ENCODE measurements around the gene PBRM1.

PBRM1 gene

GRCh38 chr3:52719618-52720017 lies 33.9 kb upstream of the PBRM1 start:
- Histone ChIP-seq H3K36me3 (ENCODE audit: control insufficient read depth, insufficient read depth, low read length) (no peaks in the 10 kb centered on the region), H3K9ac (no peak overlapping the region), H3K4me2 (ENCODE audit: low read length) (no peak overlapping the region), H3K9me3 (ENCODE audit: control insufficient read depth, low read length) (no peaks in the 10 kb centered on the region), H2AFZ (no peak overlapping the region), H3K79me2 (peaks cover 6% of the 10 kb centered on the region), H3K27ac (no peak overlapping the region), H3K27me3 (ENCODE audit: control insufficient read depth, insufficient read depth, low read length) (no peaks in the 10 kb centered on the region), H3K4me1 (peaks cover 6% of the 10 kb centered on the region), H3K4me3 (ENCODE audit: low read depth, low read length) (no peak overlapping the region)
- TF ChIP-seq CTCF (IDR thresholded peaks at IDR 0.05) = no peak

DNA sequence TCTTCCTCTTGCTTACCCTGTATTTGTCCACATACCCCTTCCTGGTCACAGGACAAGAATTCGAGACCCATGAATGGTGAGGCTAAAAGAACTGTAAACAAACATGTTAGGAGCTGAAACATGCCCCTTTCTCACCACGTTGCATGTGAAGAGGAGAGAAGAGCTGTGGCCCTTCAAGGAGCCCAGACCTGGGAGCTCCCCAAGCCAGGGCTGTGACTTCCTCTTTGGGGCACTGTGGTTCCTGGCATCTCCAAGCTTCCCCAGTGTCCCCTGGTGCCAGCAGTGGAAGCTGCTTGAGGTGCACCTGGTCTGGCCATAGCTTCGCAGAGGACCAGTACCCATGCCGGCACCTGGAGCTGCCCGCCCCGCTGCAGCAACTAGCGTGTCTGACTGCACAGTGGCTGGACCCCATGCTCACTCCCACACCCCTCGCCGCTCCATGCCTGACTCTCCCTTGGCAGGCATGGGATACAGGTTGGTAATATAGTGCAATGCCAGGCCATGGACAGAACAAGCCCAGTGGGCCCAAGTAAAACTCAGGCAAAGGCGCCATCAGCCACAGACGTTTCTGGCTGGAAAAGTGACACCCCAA lies 30.1 kb upstream of the PBRM1 start:
- no peaks in the 10 kb centered on the region for H3K27me3 ChIP-seq (ENCODE audit: control insufficient read depth, insufficient read depth, low read length)
- no peak overlapping the region for H3K4me3 ChIP-seq (ENCODE audit: low read depth, low read length)
- H3K79me2 ChIP-seq = peaks cover 6% of the 10 kb centered on the region
- H3K9ac ChIP-seq = no peak overlapping the region
- no peaks in the 10 kb centered on the region for H3K36me3 ChIP-seq (ENCODE audit: control insufficient read depth, insufficient read depth, low read length)
- peaks cover under 1% of the 10 kb centered on the region for H3K4me1 ChIP-seq
- H3K9me3 ChIP-seq (ENCODE audit: control insufficient read depth, low read length) = no peaks in the 10 kb centered on the region
- H2AFZ ChIP-seq = no peak overlapping the region
- H3K4me2 ChIP-seq (ENCODE audit: low read length) = no peak overlapping the region
- no peak overlapping the region for H3K27ac ChIP-seq
- no peak for TF ChIP-seq CTCF (IDR thresholded peaks at IDR 0.05)

GRCh38 chr3:52714335-52715302 lies 28.9 kb upstream of the PBRM1 start:
- Histone ChIP-seq H2AFZ (no peak overlapping the region), H3K27ac (no peak overlapping the region)
- TF ChIP-seq CTCF (IDR thresholded peaks at IDR 0.05) = no peak

DNA sequence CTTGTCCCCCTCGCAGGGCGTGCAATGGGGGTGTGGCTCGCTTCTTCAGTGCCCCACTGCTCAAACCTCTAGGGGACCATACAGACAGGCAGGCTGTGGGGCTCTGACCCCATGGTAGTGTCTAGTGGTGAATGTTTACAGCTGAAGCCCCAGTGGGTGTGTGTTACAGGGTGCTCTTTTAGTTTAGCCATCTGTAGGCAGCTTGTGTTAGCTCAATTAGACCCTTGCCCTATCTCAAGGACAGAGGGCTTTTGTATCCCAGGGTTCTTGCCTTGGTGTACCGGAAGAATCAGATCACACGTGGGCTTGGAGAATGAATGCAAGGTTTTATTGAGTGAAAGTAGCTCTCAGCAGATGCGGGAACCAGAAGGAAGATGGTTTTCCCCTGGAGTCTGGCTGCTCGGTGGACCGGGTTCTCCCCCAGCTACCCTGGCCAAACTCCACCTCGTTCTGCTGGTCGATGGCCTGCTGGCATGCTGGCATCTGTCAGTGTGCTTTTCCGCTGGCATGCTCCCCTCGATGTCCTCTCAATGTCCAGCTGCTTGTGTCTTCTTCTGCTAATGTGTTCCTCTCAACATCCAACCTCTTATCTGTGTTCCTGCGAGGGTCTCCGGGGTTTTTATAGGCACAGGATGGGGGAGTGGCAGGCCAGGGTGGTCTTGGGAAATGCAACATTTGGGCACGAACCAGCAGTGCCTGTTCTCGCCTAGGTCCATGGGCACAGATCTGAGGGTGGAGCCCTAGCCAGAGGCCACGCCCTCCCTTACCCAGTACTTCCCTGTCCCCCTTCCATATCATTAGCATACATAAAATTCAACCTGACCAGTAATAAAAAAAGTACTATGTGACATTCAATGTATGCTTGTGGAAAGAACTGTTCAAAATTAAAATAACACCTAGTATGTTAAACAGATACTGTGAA lies 26.8 kb upstream of the PBRM1 start:
- Histone ChIP-seq H3K36me3 (ENCODE audit: control insufficient read depth, insufficient read depth, low read length) (no peaks in the 10 kb centered on the region), H3K79me2 (peaks cover 3% of the 10 kb centered on the region), H3K27ac (no peak overlapping the region), H3K9me3 (ENCODE audit: control insufficient read depth, low read length) (no peaks in the 10 kb centered on the region), H3K27me3 (ENCODE audit: control insufficient read depth, insufficient read depth, low read length) (no peaks in the 10 kb centered on the region), H3K4me1 (peaks cover 4% of the 10 kb centered on the region), H2AFZ (no peak overlapping the region), H3K4me2 (ENCODE audit: low read length) (no peak overlapping the region), H3K9ac (no peak overlapping the region), H3K4me3 (ENCODE audit: low read depth, low read length) (no peak overlapping the region)
- no peak for TF ChIP-seq CTCF (IDR thresholded peaks at IDR 0.05)

More at GRCh38 chr3:52714335-52715302, 28.9 kb upstream of the PBRM1 start:
- Histone ChIP-seq H3K9me3 (ENCODE audit: control insufficient read depth, low read length) (no peaks in the 10 kb centered on the region), H3K27me3 (ENCODE audit: control insufficient read depth, insufficient read depth, low read length) (no peaks in the 10 kb centered on the region), H3K4me2 (ENCODE audit: low read length) (no peak overlapping the region), H3K9ac (no peak overlapping the region), H3K4me1 (no peaks in the 10 kb centered on the region), H3K36me3 (ENCODE audit: control insufficient read depth, insufficient read depth, low read length) (no peaks in the 10 kb centered on the region), H3K4me3 (ENCODE audit: low read depth, low read length) (no peak overlapping the region), H3K79me2 (peaks cover 6% of the 10 kb centered on the region)

All from parathyroid adenoma (tissue), 2 donors.